Left ventricle myocardium superior (tissue), 1 donor: ENCODE data around the gene GID8. TPM values are rescaled to one million over a fixed set of nuclear protein-coding genes. Genes with fewer than 3 reads are reported as not detected.

Experiments used
- ATAC-seq: fragments of 200-7000 bp; cut with Tn5 transposase; one replicate; pipeline ENCODE4 v1.9.1; 2020; ENCODE audit warnings: mild to moderate bottlenecking, moderate library complexity
- DNase-seq: peaks from one replicate; pipeline ENCODE4 v3.0.0-alpha.2; 2020
- intact Hi-C: fragments of 100-400 bp; cut with micrococcal nuclease; formaldehyde crosslinking; loops from one replicate; pipeline ENCODE4 v1.11.0; 2022
- total RNA-seq: library from RNA; stranded (reverse); fragmentation: NEBNext Ultra II Directional; extraction: Animal tissue kit (Norgen Biotek cat#: 25700); gene quantifications from one replicate; pipeline ENCODE4 v1.2.1, GENCODE V29; 2021
- donor health status: DM: no; HTN: yes; CAD: no; lungs with severe emphysema.

The GID8 gene
- total RNA-seq, 1 donor from 2014 or later = 16.1 TPM

GRCh38 chr20:62900692-62901584 lies 37.0 kb upstream of the GID8 start:
- peak; percentile 18 for ATAC-seq
- intact Hi-C loops = no loop called here
- DNase-seq = no peak

GRCh38 chr20:62901891-62902290 lies 36.1 kb upstream of the GID8 start:
- intact Hi-C loops = no loop called here
- DNase-seq (no peak), ATAC-seq (no peak)

GRCh38 chr20:62902926-62903615 lies 34.9 kb upstream of the GID8 start:
- intact Hi-C loops = no loop called here
- no peak for ATAC-seq
- DNase-seq = no peak

GRCh38 chr20:62905536-62906117 lies 32.3 kb upstream of the GID8 start:
- ATAC-seq (no peak), DNase-seq (no peak)
- intact Hi-C loops = no loop called here

- intact Hi-C loops = no loop called here
- peak; percentile 79 for ATAC-seq
These were observed 31.7 kb upstream of the GID8 start for GRCh38 chr20:62906209-62906608.

GRCh38 chr20:62906647-62907375 lies 31.1 kb upstream of the GID8 start:
- ATAC-seq = no peak

More at GRCh38 chr20:62906209-62906608, 31.7 kb upstream of the GID8 start:
- peak; percentile 69 for DNase-seq

GRCh38 chr20:62907384-62908317 lies 30.3 kb upstream of the GID8 start:
- ATAC-seq (no peak), DNase-seq (no peak)
- intact Hi-C loops = no loop called here

More at GRCh38 chr20:62906647-62907375, 31.1 kb upstream of the GID8 start:
- intact Hi-C loops = no loop called here
- no peak for DNase-seq

GRCh38 chr20:62908971-62909791 lies 28.8 kb upstream of the GID8 start:
- ATAC-seq (no peak), DNase-seq (no peak)
- intact Hi-C loops = no loop called here

GRCh38 chr20:62910217-62910766 lies 27.7 kb upstream of the GID8 start:
- intact Hi-C loops = no loop called here
- ATAC-seq (no peak), DNase-seq (no peak)

GRCh38 chr20:62910777-62911497 lies 27.0 kb upstream of the GID8 start:
- intact Hi-C loops = no loop called here
- DNase-seq (no peak), ATAC-seq (no peak)

GRCh38 chr20:62911701-62912280 lies 26.2 kb upstream of the GID8 start:
- ATAC-seq (no peak), DNase-seq (no peak)
- intact Hi-C loops = no loop called here

- intact Hi-C loops = no loop called here
- no peak for DNase-seq
- ATAC-seq = no peak
These were observed 24.8 kb upstream of the GID8 start for GRCh38 chr20:62913043-62913630.

- peak; percentile 21 for ATAC-seq
- intact Hi-C loops = no loop called here
- no peak for DNase-seq
These were observed 23.5 kb upstream of the GID8 start for GRCh38 chr20:62914436-62914835.

GRCh38 chr20:62914970-62915457 lies 22.9 kb upstream of the GID8 start:
- intact Hi-C loops = no loop called here
- peak; percentile 74 for ATAC-seq
- no peak for DNase-seq

GRCh38 chr20:62916703-62917476 lies 21.1 kb upstream of the GID8 start:
- intact Hi-C loops = no loop called here
- no peak for ATAC-seq
- DNase-seq = no peak
